GM20000 (cell line): ENCODE measurements around the gene IKBIP.

ENCODE experiments used
- DNase-seq: peaks from one replicate; pipeline ENCODE4 v3.0.0; 2012; ENCODE audit warnings: low spot score
- CTCF ChIP-seq: IDR thresholded peaks from 2 replicates; pipeline ENCODE4 v1.5.1; 2012; ENCODE audit warnings: mild to moderate bottlenecking, control low read depth; ENCODE audit errors: extremely low read depth, missing control alignments

IKBIP gene

GRCh38 chr12:98678236-98678945 lies 33.8 kb upstream of the IKBIP start:
- no peak for DNase-seq
- no peak for TF ChIP-seq CTCF

- no peak for DNase-seq
- TF ChIP-seq CTCF = no peak
Observed at GRCh38 chr12:98674841-98675240, 30.3 kb upstream of the IKBIP start.

GRCh38 chr12:98671459-98671858 lies 26.9 kb upstream of the IKBIP start:
- DNase-seq = no peak
- TF ChIP-seq CTCF = no peak

GRCh38 chr12:98669751-98670150 lies 25.2 kb upstream of the IKBIP start:
- no peak for TF ChIP-seq CTCF
- no peak for DNase-seq

GRCh38 chr12:98660521-98660920 lies 15.9 kb upstream of the IKBIP start:
- no peak for DNase-seq
- TF ChIP-seq CTCF = no peak

- peak; percentile 46 for DNase-seq
- no peak for TF ChIP-seq CTCF
Observed at GRCh38 chr12:98656289-98657101, 11.9 kb upstream of the IKBIP start.

- DNase-seq = peak; percentile 68
- no peak for TF ChIP-seq CTCF
Observed at GRCh38 chr12:98653866-98654493, 9.4 kb upstream of the IKBIP start.
